SU-DHL-6 (cell line): ENCODE measurements around the gene CEP192.

Experiments used
- EZH2phosphoT487 ChIP-seq: fragments of 200-600 bp; sonication (generic), shearing (Covaris generic); conservative IDR thresholded peaks from 2 replicates; pipeline ENCODE4 v1.6.1; 2018; ENCODE audit warnings: mild to moderate bottlenecking, antibody characterized with exemption, low read length, moderate library complexity, mixed read lengths
- TF ChIP-seq, protein P1 (sequence below): fragments of 200-600 bp; sonication (generic); IDR thresholded peaks from one replicate; pipeline ENCODE4 v1.5.1; 2017; ENCODE audit warnings: antibody characterized with exemption, mild to moderate bottlenecking, low read length, moderate library complexity; ENCODE audit not compliant: insufficient read depth, poor library complexity, severe bottlenecking

GRCh38 chr18:13134551-13135401, 143.6 kb downstream of the CEP192 start:
- TF ChIP-seq, protein P1, sequence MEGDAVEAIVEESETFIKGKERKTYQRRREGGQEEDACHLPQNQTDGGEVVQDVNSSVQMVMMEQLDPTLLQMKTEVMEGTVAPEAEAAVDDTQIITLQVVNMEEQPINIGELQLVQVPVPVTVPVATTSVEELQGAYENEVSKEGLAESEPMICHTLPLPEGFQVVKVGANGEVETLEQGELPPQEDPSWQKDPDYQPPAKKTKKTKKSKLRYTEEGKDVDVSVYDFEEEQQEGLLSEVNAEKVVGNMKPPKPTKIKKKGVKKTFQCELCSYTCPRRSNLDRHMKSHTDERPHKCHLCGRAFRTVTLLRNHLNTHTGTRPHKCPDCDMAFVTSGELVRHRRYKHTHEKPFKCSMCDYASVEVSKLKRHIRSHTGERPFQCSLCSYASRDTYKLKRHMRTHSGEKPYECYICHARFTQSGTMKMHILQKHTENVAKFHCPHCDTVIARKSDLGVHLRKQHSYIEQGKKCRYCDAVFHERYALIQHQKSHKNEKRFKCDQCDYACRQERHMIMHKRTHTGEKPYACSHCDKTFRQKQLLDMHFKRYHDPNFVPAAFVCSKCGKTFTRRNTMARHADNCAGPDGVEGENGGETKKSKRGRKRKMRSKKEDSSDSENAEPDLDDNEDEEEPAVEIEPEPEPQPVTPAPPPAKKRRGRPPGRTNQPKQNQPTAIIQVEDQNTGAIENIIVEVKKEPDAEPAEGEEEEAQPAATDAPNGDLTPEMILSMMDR: no peak
- no peak for TF ChIP-seq EZH2phosphoT487
